ENCODE data around the gene CHST7. TPM values are rescaled to one million over a fixed set of nuclear protein-coding genes. Genes with fewer than 3 reads are reported as not detected.
"Not testable (repeated sequence)": the region's sequence is repeated elsewhere in the genome, so short reads cannot be mapped to it uniquely, and the experiment has no call there.

Gene CHST7, protein sequence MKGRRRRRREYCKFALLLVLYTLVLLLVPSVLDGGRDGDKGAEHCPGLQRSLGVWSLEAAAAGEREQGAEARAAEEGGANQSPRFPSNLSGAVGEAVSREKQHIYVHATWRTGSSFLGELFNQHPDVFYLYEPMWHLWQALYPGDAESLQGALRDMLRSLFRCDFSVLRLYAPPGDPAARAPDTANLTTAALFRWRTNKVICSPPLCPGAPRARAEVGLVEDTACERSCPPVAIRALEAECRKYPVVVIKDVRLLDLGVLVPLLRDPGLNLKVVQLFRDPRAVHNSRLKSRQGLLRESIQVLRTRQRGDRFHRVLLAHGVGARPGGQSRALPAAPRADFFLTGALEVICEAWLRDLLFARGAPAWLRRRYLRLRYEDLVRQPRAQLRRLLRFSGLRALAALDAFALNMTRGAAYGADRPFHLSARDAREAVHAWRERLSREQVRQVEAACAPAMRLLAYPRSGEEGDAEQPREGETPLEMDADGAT
- total RNA-seq = 13.8 TPM
- long read RNA-seq, transcript CHST7-201 (2 exons, 2,289 nt) = major isoform, 53 of 56 reads
- long read RNA-seq, partial matches to known transcripts = 0 of 56 reads
- long read RNA-seq, other reads (novel, unspliced or antisense) = 3 of 56 reads

DNA sequence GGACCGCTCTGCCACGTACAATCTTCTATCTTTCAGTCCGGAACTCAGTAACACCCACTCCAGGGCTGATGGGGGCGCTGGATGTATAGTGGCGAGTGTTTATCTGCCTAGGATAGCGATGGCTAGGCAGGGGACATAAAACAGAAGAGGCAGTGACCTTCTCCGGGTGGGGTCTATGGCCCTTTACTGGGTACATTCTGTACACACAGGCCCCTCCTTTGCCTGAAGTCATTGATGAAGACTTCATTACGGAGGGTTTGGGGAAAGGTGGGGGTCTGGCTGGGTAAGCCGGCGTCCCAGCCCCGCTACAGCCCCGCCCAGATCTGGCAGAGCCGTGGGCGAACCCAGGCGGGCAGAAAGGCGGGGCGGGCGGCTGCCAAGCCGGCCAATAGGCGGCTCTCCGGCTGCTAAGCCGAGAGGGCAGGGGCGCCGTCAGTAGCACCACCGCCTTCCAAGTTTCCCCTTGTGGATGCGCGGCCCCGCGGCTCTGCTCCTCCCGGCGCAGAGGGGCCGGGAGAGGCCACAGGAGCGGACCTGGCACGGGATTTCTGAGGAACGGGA, at the start of gene CHST7:
CHST7 (plus strand) TSS at position 435 of the 561 bp plus-strand sequence. CDS start 167 bp downstream, outside the sequence.
- intact Hi-C loops (cut with micrococcal nuclease) = no loop called here
- ATAC-seq = peak; percentile 82
- peak; percentile 89 for DNase-seq

DNA sequence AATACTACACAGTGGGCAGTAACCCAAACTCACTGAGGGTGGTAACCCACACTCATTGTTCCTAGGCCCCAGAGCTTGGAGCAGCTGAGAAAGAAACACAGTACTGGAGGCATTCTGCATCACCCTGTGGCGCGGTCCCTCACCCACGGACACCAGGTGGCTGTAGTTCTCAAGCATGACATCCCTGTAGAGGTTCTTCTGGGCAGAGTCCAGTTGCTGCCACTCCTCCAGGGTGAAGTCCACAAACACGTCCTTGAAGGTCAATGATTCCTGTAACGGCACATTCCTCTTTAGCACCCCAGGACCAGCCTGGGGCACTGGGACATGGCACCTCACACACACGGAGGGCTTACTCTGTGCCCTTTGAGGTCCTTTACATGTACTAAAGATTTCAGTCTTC, 44.9 kb upstream of the CHST7 start:
- DNase-seq; ATAC-seq; intact Hi-C loops (cut with micrococcal nuclease): not testable (repeated sequence)

DNA sequence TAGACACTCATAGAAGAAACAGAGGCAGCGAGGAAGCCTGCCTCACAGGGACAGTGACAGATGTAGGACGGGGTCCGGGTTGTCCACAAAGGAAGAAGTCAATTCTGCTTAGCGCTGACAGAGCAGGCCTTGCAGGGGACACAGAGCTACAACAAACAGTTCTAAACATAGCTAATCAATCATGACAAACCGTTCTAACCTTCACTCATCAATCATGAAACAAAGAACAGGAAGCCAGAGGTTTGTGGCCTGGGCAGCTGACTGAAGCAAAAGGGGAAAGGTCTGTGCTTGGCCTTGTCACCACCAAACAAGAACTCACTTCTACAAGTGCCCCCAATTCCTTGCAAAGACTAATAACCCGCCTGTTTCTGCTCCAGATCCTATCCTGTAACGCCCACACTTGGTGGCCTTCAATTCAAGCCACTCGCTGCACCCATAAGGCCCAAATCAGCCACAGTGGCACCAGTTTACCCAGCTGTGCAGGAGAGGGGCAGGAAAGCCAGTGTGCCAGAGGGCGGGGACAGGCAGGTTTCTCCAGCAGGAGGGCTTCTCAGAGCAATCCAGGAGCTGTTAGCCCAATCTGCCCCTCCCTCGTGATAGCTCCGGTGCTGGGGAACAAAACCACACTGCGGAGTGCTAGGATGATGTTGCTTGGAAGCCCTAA, 43.7 kb upstream of the CHST7 start:
- ATAC-seq; intact Hi-C loops (cut with micrococcal nuclease); DNase-seq: not testable (repeated sequence)

DNA sequence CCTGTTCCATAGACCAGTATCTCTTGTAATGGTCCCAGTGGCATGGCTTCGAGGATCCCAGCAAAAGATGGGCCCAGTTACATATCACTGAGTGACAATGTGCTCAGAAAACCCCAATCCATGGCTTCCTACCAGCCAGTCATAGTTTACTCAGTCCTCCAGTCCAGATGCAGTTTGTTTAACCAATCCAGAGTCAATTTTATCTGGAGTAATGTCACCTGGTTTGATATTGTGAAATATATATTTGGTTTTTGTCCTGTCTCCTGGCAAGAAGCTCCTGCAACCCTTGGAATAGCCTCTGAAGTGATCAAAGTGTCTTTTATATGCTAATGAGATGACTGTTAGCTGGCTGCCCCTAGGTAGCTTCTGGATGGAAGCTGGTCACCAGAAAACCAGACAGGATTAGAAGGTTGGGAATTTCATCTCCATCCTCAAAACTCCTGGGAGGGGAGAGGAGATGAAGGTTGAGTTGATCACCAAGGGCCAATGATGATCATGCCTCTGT, 43.1 kb upstream of the CHST7 start:
- ATAC-seq; intact Hi-C loops (cut with micrococcal nuclease); DNase-seq: not testable (repeated sequence)

DNA sequence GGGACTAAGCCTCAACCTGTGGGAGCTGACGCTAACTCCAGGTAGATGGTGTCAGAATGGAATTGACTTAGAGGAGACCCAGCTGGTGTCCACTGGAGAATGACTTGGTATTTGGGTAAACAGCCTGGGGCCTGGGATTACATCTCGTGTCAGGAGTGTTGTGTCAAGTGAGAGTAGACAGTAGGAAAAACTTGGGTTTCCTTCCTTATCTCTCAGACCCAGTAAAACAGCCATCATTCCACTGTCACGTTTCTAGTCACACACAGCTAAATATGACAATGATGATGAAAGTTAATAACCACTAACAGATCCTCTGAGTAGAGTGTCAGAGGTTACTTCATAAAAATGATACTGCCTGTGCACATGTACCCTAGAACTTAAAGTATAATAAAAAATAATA, 42.1 kb upstream of the CHST7 start:
- intact Hi-C loops (cut with micrococcal nuclease) = no loop called here
- ATAC-seq (no peak), DNase-seq (no peak)

DNA sequence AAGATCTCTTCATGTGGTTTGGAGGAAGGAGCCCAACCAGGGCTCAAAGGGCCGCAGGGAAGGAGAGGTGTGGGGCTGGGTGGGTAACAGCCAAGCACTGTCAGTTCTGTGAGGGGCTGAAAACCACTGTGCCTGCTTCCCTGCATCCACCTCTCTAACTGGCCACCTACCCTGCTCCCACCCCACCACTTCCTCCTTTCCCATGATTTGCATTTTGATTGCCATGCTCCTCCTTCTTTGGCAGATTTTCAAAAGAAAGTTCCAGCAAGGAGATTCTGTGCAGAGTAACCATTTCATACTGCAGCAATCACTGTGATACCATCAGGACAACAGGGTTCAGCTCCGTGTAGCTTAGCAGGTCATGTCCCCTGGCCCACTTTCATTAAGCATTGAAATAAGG, 30.1 kb upstream of the CHST7 start:
- no peak for ATAC-seq
- DNase-seq = no peak
- intact Hi-C loops (cut with micrococcal nuclease) = no loop called here

DNA sequence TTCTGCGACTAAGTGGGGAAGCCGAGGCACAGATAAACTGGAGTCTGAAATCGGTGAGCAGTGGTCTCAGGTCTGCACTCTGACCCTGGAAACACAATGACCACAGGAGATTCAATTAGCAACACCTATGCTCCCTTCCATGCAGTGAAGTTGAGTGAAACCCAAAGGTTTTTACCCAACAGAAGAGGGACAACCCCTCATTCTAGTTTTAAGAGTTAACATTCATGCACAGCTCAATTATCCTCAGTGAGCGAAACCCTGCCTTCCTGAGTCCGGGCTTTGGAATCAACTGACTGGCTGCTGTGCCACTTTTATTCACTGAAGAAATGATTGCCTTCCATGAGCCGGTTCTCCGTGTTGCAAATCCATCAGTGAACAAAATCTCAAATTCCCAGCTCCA, 29.0 kb upstream of the CHST7 start:
- ATAC-seq; intact Hi-C loops (cut with micrococcal nuclease); DNase-seq: not testable (repeated sequence)

DNA sequence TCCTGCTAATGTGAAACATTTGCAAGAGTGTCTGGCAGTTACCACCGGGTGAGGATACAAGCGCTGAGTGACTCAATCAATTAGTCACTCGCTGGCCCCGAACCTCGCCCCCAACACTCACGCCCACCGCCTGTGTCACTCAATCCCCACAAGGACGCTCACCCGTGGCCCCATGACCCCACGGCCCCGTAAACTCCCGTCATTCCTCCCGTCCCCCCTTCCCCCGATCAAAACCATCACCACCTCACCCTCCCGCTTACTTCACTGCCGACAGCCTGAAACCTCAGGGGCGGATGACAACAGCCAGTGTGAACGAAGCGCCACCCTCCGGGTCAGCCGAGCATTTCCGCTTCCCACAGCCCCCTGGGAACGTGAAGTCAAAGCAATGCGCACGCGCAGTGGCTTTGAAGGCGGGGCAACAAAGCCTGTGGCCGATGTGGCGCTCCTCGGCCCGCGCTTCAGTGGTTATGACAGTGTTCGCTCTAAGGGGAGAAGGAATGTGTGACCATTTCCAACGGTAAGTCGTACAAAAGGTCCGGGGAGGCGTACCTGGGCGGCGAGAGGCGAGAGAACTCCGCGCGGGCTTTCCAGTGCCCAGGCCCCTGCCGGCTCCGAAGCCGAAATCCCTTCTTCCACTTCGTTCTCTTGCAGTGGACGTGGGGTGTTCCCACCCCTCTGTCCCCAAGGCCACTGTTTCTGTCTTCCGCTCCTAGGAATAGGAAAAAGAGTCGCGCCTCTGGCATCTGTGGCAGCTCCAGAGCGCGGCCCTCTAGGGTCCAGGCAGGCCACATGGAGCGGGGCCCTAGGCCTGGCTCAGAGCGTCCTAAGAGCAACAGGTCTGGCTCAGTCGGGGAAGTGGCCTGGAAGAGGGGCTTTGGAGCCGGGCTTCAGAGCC, 28.2 kb upstream of the CHST7 start, which contains the start of gene ZNF674:
ZNF674 (minus strand) TSS at position 311 of the 895 bp plus-strand sequence. CDS start 3,334 bp downstream, outside the sequence.
- DNase-seq (peak; percentile 96), ATAC-seq (peak; percentile 99)
- intact Hi-C loops (cut with micrococcal nuclease) = no loop called here

DNA sequence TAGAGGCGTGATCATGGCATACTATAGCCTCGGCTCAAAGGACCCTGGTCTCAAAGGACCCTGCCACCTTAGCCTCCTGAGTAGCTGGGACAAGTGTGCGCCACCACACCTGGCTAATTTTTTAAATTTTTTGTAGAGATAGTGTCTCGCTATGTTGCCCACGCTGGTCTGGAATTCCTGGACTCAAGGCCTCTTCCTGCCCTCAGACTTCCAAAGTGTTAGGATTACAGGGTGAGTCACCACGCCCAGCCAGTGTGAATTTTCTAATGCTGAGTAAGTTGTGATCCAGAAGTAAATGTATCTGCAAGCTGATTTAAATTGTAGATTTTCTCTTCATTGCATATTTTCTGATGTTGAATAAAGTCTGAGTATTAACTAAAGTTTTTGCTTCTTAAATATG, 25.7 kb upstream of the CHST7 start:
- no peak for DNase-seq
- ATAC-seq = no peak
- intact Hi-C loops (cut with micrococcal nuclease) = no loop called here

DNA sequence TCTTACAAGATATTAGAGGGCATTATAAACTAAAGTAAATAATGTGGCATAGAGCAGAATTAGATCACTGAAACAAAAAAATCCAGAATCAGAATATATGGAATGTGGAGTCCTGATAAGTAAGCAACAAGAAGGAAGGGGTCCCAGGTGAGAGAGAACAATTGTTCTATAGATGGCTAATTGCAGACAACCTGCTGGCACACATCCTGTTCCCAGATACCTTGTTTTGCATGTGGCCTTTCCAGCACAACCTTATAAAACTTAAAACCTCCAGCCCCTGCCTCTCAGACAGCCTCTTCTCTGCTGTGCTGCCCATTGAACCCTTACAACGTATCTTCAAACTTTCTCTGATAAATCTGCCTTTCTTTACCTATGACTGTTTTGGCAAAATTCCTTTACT, 23.7 kb upstream of the CHST7 start:
- intact Hi-C loops (cut with micrococcal nuclease) = no loop called here
- DNase-seq (no peak), ATAC-seq (no peak)

DNA sequence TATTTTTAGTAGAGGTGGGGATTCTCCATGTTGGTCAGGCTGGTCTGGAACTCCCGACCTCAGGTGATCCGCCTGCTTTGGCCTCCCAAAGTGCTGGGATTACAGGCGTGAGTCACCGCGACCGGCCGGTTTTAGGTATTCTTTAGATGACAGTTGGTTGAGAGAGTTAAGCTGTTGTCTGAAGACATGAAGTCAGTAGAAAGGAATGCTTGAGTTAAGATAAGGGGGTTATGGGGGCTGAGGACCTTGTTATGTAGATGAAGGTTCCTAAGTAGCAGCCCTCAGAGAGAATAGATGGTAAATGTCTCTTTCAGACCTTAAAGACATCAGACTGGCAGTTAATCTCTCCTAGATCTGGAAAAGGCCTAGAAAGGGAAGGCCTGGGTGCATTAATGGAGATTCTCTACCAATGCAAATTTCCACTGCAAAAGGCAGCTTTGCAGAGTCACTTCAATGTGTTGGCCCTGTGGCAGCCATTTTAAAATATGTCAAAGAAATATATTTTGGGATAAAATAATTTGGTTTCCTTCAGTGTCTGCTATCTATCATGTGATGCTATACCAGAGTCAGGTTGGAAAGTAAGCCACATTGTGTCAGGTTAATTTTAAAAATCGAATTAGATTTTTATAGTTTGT, 22.0 kb upstream of the CHST7 start:
- ATAC-seq = no peak
- no peak for DNase-seq
- intact Hi-C loops (cut with micrococcal nuclease) = no loop called here

DNA sequence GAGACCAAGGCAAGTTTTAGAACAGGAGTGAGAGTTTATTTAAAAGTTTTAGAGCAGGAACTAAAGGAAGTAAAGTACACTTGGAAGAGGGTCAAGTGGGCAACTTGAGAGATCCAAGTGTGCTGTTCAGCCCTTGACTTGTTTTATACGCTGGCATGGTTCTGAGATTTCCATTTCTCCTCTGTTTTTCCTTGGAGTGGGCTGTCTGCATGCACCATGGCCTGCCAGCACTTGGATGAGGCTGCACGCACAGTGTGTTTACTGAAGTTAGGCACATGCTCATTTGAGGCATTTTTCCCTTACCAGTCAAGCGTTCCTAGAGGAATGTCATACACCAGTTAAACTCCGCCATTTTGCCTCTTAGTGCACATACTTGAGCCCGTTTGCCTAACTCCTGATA, 19.6 kb upstream of the CHST7 start:
- intact Hi-C loops (cut with micrococcal nuclease) = no loop called here
- ATAC-seq = no peak
- no peak for DNase-seq

DNA sequence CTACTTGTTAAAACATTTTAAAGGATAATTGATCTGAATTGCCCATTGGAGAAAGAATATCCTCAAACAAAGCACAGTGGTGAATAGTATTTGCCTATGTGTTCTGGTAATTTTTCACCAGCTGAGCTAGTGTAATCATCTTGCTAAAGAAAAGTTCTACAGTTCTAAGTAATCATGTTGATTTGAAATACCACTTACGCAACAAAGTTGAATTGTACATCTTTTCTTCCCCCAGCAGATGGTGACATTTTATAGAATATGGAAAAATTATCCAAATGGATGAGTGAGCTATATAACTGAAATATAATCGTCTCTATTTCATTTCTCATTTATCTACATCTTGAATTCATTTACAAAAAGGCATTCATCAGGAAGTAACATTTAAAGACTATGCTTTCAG, 18.6 kb upstream of the CHST7 start:
- ATAC-seq (no peak), DNase-seq (no peak)
- intact Hi-C loops (cut with micrococcal nuclease) = no loop called here

DNA sequence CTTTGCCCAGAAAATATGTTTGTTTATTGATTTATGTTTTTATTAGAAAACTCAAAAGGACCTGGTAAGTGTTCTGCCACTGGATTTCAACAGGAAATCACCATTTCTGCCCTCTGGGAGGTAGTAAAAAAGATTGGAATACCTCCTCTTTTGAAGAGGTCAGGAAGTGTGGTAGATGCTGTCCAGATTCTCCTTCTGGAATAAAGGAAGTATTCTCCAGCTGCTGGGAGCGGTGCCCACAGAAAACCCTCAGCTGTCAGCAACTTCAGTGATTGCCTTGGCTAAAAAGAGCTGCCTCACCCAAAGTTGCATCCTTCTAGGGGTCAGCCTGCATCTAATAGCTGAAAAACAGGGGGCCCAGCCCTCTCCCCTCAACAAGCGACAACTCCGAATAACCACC, 14.5 kb upstream of the CHST7 start:
- ATAC-seq (peak; percentile 43), DNase-seq (peak; percentile 40)
- intact Hi-C loops (cut with micrococcal nuclease) = no loop called here

DNA sequence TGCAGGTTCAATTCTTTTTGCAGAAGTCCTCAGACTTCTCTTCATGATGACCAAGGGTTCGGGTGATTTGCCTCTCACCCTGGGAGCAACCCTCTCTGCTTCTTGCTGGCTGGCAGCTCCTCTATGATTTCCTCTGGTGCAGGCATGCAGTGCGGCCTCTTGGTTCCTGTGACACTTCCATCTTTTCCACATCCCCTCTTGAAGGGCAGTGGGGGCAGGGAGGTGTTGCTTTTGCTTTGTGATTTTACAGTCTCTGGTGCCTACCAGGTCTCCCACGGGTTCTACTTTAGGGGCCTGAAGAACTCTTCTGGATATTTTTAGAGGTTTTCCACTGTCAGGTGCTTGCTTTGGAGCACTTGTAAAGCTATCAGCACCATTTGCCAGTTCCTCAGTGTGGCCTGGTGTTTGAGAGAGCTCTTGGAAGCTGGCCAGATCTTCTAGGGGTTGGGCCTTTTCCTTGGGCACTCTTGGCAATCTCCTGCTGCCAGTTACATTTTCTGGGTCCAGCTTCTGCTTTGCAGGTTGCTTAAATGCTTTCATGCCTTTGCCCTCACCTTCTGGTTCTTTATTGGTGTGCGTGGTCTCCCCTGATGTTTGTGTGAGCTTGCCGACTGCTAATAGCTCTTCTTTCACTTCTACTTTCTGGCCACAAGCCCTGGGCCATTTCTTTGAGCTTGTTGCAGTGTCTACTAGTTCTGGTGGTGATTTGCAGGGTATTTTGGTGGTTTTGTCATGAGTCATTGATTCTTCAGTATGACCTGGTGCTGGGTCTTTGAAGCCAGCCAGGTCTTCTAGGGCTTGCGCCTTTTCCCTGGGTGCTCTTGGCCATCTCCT, 11.5 kb upstream of the CHST7 start:
- DNase-seq = no peak

DNA sequence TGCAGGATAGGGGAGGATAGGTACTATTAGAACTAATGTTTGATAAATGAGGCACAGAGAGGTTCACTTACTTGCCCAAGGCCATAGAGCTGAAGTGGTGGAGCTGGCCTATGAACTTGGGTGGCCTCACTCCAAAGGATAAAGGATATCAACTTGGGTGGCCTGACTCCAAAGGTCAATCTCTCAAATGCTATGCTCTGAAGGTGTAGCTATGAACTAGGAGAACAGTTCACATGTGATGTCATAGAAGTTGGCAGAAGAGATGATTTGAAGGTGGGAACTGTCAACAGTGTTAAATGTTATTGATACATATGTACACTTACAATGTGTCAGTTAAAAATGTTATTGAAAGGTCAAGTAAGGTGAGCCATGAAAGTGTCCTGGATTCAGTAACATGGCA, 6.2 kb upstream of the CHST7 start:
- intact Hi-C loops (cut with micrococcal nuclease) = loop anchor here (10.0 kb wide), 1 partner anchor 77 kb away; no protein-coding TSS in a partner anchor
- no peak for DNase-seq
- ATAC-seq = peak; percentile 48

More for the DNA sequence above, 11.5 kb upstream of the CHST7 start:
- ATAC-seq = peak; percentile 89
- intact Hi-C loops (cut with micrococcal nuclease) = loop anchor here (10.0 kb wide), 1 partner anchor 83 kb away; no protein-coding TSS in a partner anchor

DNA sequence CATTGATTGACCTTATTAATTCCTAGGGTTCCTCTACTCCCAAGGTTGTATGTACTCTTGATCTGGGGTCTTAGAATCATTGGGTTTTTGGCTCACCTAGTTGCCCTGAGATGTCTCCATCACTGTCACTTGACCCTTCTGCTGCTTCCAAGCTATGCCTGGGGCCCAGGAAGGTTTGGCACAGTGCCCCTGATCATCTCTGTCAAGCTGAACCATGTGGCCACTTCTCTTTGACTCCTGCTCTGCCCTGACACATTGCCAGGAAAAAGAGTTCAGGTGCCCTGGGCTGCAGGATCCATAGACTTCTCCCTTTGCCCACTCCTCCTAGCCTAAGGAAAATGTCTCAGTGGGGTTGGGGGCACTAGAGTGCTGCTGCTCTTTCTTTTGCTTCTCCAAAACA, 3.9 kb upstream of the CHST7 start:
- ATAC-seq = no peak
- peak; percentile 54 for DNase-seq
- intact Hi-C loops (cut with micrococcal nuclease) = loop anchor here (10.0 kb wide), 1 partner anchor 75 kb away; no protein-coding TSS in a partner anchor
